ENCODE data around the gene MICAL2. TPM values are rescaled to one million over a fixed set of nuclear protein-coding genes. Genes with fewer than 3 reads are reported as not detected.

Gene MICAL2
- total RNA-seq, 1 experiment from 2014 or later: 151 TPM

DNA sequence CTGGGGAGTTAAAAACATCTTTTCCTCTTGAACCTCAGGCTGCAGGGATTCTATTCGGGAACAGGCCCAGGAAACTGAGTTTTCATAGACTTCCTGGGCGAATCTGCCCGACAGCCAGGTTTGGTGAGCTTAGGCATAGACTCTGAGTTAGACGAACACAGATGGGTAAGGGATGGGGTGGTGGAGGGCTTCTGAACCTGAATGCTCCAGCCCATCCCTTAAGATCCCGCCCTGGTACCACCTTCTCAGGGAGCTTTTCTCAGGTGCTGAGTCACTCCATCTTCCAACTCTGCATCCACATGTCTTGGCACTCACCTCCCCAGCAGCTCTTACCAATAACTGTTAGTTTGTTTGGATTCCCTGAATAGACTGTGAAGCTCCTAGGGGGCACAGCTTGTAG lies 37.4 kb downstream of the MICAL2 start:
- Mint-ChIP-seq H3K27ac (ENCODE audit: low read depth, unreplicated experiment) (no peak overlapping the region), H3K4me3 (ENCODE audit: unreplicated experiment) (no peak overlapping the region), H3K4me1 (ENCODE audit: insufficient read depth, unreplicated experiment) (peaks cover 24% of the 10 kb centered on the region), H3K9me3 (ENCODE audit: unreplicated experiment) (no peaks in the 10 kb centered on the region), H3K27me3 (ENCODE audit: insufficient read depth, unreplicated experiment) (no peaks in the 10 kb centered on the region), H3K36me3 (ENCODE audit: insufficient read depth, unreplicated experiment) (peaks cover 8% of the 10 kb centered on the region)
- no peak for DNase-seq (ENCODE audit: unreplicated experiment)
- CTCF ChIA-PET: interaction anchor here (0.6 to 1.2 kb wide), 3 partner anchors 19 to 88 kb away, joined by 3 to 4 read pairs (median 3); no protein-coding TSS in a partner anchor
- BruUV-seq (replicated peaks): no TSS peak
- POLR2A ChIA-PET: interaction anchor here (0.5 to 1.2 kb wide), 4 partner anchors 9 to 346 kb away, joined by 3 to 6 read pairs (median 4); no protein-coding TSS in a partner anchor
- intact Hi-C loops (cut with micrococcal nuclease): no loop called here
- TF ChIP-seq, protein P1, sequence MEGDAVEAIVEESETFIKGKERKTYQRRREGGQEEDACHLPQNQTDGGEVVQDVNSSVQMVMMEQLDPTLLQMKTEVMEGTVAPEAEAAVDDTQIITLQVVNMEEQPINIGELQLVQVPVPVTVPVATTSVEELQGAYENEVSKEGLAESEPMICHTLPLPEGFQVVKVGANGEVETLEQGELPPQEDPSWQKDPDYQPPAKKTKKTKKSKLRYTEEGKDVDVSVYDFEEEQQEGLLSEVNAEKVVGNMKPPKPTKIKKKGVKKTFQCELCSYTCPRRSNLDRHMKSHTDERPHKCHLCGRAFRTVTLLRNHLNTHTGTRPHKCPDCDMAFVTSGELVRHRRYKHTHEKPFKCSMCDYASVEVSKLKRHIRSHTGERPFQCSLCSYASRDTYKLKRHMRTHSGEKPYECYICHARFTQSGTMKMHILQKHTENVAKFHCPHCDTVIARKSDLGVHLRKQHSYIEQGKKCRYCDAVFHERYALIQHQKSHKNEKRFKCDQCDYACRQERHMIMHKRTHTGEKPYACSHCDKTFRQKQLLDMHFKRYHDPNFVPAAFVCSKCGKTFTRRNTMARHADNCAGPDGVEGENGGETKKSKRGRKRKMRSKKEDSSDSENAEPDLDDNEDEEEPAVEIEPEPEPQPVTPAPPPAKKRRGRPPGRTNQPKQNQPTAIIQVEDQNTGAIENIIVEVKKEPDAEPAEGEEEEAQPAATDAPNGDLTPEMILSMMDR (IDR thresholded peaks at IDR 0.05; ENCODE audit: unreplicated experiment): no peak

DNA sequence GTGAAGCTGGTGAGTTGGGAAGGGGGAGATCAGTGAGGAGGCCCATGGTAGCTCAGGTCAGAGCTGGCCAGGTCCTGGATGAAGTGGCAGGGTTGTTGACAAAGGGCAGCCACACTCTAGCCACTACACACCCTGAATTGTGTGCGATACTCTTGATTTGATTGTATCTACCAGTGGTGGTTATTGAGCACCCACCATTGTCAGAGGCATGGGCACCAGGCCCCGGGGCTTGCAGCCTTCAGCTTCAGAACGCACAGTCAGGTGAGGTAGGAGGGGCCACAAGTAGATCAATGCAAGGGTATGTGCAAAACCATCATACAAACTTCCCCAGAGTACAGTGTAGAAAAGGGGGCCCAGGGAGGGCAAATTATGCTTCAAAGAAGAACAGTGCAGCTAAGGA lies 38.1 kb downstream of the MICAL2 start:
- no peaks in the 10 kb centered on the region for H3K27me3 Mint-ChIP-seq (ENCODE audit: insufficient read depth, unreplicated experiment)
- H3K4me1 Mint-ChIP-seq (ENCODE audit: insufficient read depth, unreplicated experiment): peaks cover 19% of the 10 kb centered on the region
- DNase-seq (ENCODE audit: unreplicated experiment): no peak
- no TSS peak for BruUV-seq (replicated peaks)
- ChIA-PET POLR2A (interaction anchor here (0.5 to 1.2 kb wide), 2 partner anchors 10 to 346 kb away, joined by 3 to 5 read pairs; no protein-coding TSS in a partner anchor), CTCF (interaction anchor here (0.5 to 1.1 kb wide), 2 partner anchors 18 to 142 kb away, joined by 3 read pairs; no protein-coding TSS in a partner anchor)
- no peaks in the 10 kb centered on the region for H3K9me3 Mint-ChIP-seq (ENCODE audit: unreplicated experiment)
- TF ChIP-seq, protein P1 (IDR thresholded peaks at IDR 0.05; ENCODE audit: unreplicated experiment): no peak
- intact Hi-C loops (cut with micrococcal nuclease): no loop called here
- H3K36me3 Mint-ChIP-seq (ENCODE audit: insufficient read depth, unreplicated experiment): peaks cover 14% of the 10 kb centered on the region
- H3K27ac Mint-ChIP-seq (ENCODE audit: low read depth, unreplicated experiment): no peak overlapping the region
- no peak overlapping the region for H3K4me3 Mint-ChIP-seq (ENCODE audit: unreplicated experiment)

DNA sequence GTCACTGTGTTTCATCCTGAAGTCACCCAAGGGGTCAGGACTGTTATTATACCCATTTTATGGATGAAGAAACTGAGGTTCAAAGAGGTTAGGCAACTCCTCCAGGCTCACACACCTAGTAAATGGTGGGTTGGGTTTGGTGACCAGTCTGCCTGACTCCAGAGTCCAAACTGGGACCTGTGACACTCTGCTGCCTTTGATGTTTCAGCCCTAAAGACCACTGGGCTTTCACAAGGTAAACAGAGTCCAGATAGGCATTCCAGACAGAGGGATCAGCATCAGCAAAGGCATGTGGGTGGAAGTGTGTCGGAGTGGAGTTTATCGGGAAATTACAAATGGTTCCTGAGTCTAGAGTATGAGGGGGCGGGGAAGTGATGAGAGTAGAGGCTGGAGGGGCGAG lies 38.5 kb downstream of the MICAL2 start:
- CTCF ChIA-PET: interaction anchor here (0.5 to 0.6 kb wide), 2 partner anchors 142 to 1215 kb away, joined by 3 read pairs; no protein-coding TSS in a partner anchor
- no peak for DNase-seq (ENCODE audit: unreplicated experiment)
- intact Hi-C loops (cut with micrococcal nuclease): no loop called here
- Mint-ChIP-seq H3K27me3 (ENCODE audit: insufficient read depth, unreplicated experiment) (no peaks in the 10 kb centered on the region), H3K27ac (ENCODE audit: low read depth, unreplicated experiment) (no peak overlapping the region), H3K4me3 (ENCODE audit: unreplicated experiment) (no peak overlapping the region), H3K4me1 (ENCODE audit: insufficient read depth, unreplicated experiment) (peaks cover 19% of the 10 kb centered on the region), H3K9me3 (ENCODE audit: unreplicated experiment) (no peaks in the 10 kb centered on the region), H3K36me3 (ENCODE audit: insufficient read depth, unreplicated experiment) (peaks cover 19% of the 10 kb centered on the region)
- POLR2A ChIA-PET: no interaction called here
- TF ChIP-seq, protein P1 (IDR thresholded peaks at IDR 0.05; ENCODE audit: unreplicated experiment): no peak
- no TSS peak for BruUV-seq (replicated peaks)

DNA sequence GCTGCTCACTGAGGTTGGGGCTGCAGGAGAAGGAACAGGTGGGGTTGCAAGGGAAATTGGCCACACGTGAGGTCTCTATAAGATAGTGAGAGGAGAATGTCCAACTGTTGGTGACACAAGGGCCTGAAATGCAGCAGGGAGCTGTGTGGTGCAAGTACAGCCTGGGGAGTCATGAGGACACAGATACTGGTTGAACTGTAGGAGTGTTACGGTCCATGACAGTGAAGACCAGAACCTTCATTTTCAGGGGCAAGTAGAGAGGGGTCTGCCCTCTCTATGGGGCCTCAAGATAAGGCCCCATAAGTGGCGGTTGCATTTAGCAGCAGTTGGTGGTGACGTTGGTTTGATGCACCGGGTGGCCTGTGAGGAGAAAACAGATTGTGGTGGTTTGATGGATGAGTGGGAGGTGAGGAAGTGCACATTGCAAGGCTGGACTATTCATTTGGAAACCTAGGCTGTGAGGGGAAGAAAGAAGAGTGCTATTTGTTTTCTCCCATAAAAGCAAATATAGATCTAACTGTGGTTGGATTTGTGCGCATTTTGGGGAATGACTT lies 39.4 kb downstream of the MICAL2 start:
- H3K36me3 Mint-ChIP-seq (ENCODE audit: insufficient read depth, unreplicated experiment): peaks cover 20% of the 10 kb centered on the region
- ChIA-PET CTCF (interaction anchor here (0.6 kb wide), 1 partner anchor 1216 kb away, joined by 3 read pairs; no protein-coding TSS in a partner anchor), POLR2A (no interaction called here)
- no peak for DNase-seq (ENCODE audit: unreplicated experiment)
- TF ChIP-seq, protein P1 (IDR thresholded peaks at IDR 0.05; ENCODE audit: unreplicated experiment): no peak
- intact Hi-C loops (cut with micrococcal nuclease): no loop called here
- H3K9me3 Mint-ChIP-seq (ENCODE audit: unreplicated experiment): no peaks in the 10 kb centered on the region
- no peak overlapping the region for H3K27ac Mint-ChIP-seq (ENCODE audit: low read depth, unreplicated experiment)
- no TSS peak for BruUV-seq (replicated peaks)
- peaks cover 19% of the 10 kb centered on the region for H3K4me1 Mint-ChIP-seq (ENCODE audit: insufficient read depth, unreplicated experiment)
- H3K4me3 Mint-ChIP-seq (ENCODE audit: unreplicated experiment): no peak overlapping the region
- no peaks in the 10 kb centered on the region for H3K27me3 Mint-ChIP-seq (ENCODE audit: insufficient read depth, unreplicated experiment)

Measured in MCF 10A (cell line).